ENCODE data around the gene GGCX.

The GGCX gene

DNA sequence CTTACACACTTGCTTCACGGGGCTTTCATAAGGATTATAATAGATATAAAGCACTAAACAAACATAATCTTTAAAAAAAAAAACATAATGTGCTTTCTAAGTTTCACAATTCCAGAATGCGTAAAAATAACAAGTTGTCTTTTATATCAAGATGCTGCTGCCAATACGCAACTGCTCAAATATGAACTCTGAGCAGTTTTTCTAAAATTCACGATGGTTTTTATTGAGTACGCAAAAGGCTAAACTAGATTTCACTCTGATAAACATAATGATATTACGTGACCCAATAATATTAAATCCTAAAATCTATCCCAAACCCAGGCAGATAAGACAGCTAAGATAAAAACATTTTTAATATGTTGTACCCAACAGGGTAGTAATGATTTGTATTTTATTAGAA lies 47.0 kb downstream of the GGCX start:
- no peaks in the 10 kb centered on the region for H3K27me3 ChIP-seq (replicated peaks; ENCODE audit: control insufficient read depth, insufficient read depth, low read length)
- no peaks in the 10 kb centered on the region for H3K36me3 ChIP-seq (ENCODE audit: control insufficient read depth, insufficient read depth, low read length)
- no peak for DNase-seq (ENCODE audit: extremely low read depth, insufficient read length)
- TF ChIP-seq, protein P1, sequence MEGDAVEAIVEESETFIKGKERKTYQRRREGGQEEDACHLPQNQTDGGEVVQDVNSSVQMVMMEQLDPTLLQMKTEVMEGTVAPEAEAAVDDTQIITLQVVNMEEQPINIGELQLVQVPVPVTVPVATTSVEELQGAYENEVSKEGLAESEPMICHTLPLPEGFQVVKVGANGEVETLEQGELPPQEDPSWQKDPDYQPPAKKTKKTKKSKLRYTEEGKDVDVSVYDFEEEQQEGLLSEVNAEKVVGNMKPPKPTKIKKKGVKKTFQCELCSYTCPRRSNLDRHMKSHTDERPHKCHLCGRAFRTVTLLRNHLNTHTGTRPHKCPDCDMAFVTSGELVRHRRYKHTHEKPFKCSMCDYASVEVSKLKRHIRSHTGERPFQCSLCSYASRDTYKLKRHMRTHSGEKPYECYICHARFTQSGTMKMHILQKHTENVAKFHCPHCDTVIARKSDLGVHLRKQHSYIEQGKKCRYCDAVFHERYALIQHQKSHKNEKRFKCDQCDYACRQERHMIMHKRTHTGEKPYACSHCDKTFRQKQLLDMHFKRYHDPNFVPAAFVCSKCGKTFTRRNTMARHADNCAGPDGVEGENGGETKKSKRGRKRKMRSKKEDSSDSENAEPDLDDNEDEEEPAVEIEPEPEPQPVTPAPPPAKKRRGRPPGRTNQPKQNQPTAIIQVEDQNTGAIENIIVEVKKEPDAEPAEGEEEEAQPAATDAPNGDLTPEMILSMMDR (IDR thresholded peaks at IDR 0.05; ENCODE audit: insufficient read depth, low read length, poor library complexity, severe bottlenecking), result no peak
- H3K4me3 ChIP-seq (replicated peaks; ENCODE audit: low read depth, low read length), result no peak overlapping the region

GRCh38 chr2:85511008-85511811 lies 50.1 kb downstream of the GGCX start:
- Histone ChIP-seq H3K36me3 (ENCODE audit: control insufficient read depth, insufficient read depth, low read length) (no peaks in the 10 kb centered on the region), H3K4me3 (replicated peaks; ENCODE audit: low read depth, low read length) (no peak overlapping the region), H3K27me3 (replicated peaks; ENCODE audit: control insufficient read depth, insufficient read depth, low read length) (no peaks in the 10 kb centered on the region)
- no peak for DNase-seq (ENCODE audit: extremely low read depth, insufficient read length)
- TF ChIP-seq, protein P1 (IDR thresholded peaks at IDR 0.05; ENCODE audit: insufficient read depth, low read length, poor library complexity, severe bottlenecking), result no peak

DNA sequence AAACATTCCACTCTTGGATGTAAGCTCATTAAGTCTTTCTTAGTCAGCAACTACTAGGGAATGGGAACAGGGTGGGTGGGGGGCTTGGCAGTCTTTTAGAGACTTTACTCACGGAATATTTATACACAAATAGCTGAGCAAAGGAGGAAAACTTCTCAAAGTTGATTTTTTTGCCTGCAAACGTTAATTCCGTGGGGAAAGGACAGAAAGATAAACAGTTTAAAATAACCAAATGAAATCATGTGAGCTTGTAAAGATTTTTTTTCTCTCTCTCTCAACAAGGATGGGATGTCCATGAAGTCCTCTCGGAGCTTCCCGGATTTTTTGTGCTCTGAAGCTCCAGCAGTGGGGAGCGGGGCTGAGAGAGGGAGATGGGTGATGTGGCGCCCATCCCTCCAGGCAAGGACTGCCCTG lies 54.5 kb downstream of the GGCX start:
- H3K36me3 ChIP-seq (ENCODE audit: control insufficient read depth, insufficient read depth, low read length), result no peaks in the 10 kb centered on the region
- DNase-seq (ENCODE audit: extremely low read depth, insufficient read length), result no peak
- TF ChIP-seq, protein P1 (IDR thresholded peaks at IDR 0.05; ENCODE audit: insufficient read depth, low read length, poor library complexity, severe bottlenecking), result no peak
- no peaks in the 10 kb centered on the region for H3K27me3 ChIP-seq (replicated peaks; ENCODE audit: control insufficient read depth, insufficient read depth, low read length)
- no peak overlapping the region for H3K4me3 ChIP-seq (replicated peaks; ENCODE audit: low read depth, low read length)

GRCh38 chr2:85505551-85506238 lies 55.6 kb downstream of the GGCX start:
- Histone ChIP-seq H3K27me3 (replicated peaks; ENCODE audit: control insufficient read depth, insufficient read depth, low read length) (no peaks in the 10 kb centered on the region), H3K4me3 (replicated peaks; ENCODE audit: low read depth, low read length) (no peak overlapping the region), H3K36me3 (ENCODE audit: control insufficient read depth, insufficient read depth, low read length) (no peaks in the 10 kb centered on the region)
- TF ChIP-seq, protein P1 (IDR thresholded peaks at IDR 0.05; ENCODE audit: insufficient read depth, low read length, poor library complexity, severe bottlenecking), result no peak
- DNase-seq (ENCODE audit: extremely low read depth, insufficient read length), result no peak

- no peaks in the 10 kb centered on the region for H3K36me3 ChIP-seq (ENCODE audit: control insufficient read depth, insufficient read depth, low read length)
- H3K27me3 ChIP-seq (replicated peaks; ENCODE audit: control insufficient read depth, insufficient read depth, low read length), result no peaks in the 10 kb centered on the region
- TF ChIP-seq, protein P1 (IDR thresholded peaks at IDR 0.05; ENCODE audit: insufficient read depth, low read length, poor library complexity, severe bottlenecking), result no peak
- no peak for DNase-seq (ENCODE audit: extremely low read depth, insufficient read length)
- no peak overlapping the region for H3K4me3 ChIP-seq (replicated peaks; ENCODE audit: low read depth, low read length)
Measured at GRCh38 chr2:85504778-85505261, 56.5 kb downstream of the GGCX start.
